Endometrium (tissue), 2 donors: ENCODE data around the gene JSRP1.

Experiments
- FAIRE-seq: peaks from 2 replicates; lab custom pipeline; 2012; peaks lifted over from hg19 to GRCh38; lab: Jason Lieb, UNC
- donor health status: control.
- donor health status: control.

JSRP1 gene

DNA sequence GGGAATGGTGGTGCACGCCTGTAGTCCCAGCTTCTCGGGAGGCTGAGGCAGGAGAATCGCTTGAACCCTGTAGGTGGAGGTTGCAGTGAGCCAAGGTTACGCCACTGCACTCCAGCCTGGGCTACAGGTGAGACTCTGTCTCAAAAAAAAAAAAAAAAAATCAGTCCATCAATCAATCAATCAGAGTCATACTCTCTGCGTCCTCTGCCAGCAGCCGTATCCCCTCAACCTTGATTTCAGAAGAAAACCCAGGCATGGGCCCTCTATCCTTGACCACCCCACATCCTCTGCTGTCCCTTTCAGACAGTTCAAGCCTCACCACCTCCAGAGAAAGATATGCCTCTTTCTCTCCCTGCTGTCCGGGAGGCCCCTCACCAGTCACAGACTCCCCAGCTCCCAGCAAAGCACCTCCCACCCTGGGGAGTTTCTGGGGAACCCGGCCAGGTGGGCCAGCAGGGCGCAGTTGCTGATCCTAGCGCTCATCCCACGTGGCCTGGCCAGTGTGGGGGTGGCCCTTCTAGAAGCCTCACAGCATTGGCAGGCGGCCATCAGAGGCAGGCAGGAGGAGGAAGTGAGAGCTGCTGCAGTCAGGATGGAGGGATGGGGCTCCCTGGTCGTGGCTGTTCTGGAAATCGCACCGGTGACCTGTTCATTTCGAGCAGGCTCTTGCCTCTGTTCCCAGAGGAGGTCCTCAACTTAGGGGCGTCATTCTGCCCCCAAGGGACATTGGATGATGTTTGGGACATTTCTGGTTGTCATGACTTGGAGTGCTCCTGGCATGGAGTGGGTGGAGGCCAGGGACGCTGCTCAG, 10.2 kb upstream of the JSRP1 start:
- FAIRE-seq: no peak

DNA sequence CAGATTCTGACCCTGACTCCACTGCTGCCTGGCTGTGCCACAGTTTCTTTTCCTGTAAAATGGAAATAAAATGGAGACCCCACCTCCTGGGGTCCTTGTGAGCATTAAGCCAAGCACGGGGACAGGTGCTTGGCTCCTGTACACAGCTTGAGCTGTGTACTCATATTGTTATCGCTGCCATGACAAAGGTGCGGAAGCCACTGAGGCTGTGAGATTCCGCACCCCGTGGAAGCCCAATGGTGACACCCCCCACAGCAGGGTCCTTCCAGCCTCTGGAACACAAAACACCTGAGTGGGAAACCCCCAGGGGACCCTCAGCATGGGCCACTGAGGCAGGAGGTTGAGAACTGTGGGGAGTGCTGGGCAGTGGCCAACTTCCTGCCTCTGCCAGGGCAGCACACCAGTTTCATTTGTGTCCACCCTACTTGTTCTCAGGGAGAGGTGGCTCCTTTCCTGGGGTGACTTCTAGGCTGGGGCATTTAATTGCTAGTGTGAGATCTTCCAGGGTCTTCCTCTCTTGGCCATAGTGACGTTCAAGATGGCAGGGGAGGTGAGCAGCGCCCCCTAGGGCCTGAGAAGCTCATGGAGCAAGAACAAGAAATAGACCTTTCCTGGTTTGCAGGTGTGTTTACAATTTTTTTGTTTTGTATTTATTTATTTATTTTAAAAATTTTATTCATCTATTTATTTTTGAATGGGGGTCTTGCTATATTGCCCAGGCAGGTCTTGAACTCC, 5.4 kb upstream of the JSRP1 start:
- FAIRE-seq: no peak

DNA sequence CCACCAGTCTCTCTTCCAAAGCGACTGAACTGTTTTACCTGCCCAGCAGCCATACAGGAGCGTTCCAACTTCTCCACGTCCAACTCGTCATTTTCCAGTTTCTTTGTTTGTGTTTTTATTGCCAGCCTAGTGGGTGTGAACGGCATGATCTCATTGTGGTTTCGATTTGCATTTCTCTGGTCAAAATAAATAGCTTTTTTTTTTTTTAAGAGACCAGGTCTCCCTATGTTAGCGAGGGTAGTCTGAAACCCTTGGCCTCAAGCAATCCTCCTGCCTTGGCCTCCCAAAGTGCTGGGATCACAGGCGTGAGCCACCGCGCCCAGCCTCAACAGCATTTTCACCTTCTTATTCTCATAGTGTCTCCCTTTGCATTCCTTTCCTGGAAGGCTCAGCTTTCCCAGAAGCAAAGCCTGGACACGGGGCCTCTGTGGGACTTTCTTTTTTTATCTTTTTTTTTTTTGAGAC, 4.2 kb upstream of the JSRP1 start:
- no peak for FAIRE-seq

DNA sequence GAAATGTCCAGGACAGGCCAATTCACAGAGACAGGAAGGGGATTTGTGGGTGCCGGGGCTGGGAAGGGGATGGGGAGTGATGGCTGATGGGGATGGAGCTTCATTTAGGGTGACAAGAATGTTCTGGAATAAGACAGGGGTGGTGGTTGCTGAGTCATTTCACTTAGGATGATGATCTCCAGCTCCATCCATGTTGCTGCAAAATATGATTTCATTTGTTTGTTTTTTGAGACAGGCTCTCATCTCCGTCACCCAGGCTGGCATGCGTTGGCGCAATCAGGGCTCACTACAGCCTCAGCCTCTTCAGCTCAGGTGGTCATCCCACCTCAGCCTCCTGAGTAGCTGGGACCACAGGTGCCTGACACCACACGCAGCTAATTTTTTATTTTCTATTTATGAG, 3.1 kb upstream of the JSRP1 start:
- no peak for FAIRE-seq

DNA sequence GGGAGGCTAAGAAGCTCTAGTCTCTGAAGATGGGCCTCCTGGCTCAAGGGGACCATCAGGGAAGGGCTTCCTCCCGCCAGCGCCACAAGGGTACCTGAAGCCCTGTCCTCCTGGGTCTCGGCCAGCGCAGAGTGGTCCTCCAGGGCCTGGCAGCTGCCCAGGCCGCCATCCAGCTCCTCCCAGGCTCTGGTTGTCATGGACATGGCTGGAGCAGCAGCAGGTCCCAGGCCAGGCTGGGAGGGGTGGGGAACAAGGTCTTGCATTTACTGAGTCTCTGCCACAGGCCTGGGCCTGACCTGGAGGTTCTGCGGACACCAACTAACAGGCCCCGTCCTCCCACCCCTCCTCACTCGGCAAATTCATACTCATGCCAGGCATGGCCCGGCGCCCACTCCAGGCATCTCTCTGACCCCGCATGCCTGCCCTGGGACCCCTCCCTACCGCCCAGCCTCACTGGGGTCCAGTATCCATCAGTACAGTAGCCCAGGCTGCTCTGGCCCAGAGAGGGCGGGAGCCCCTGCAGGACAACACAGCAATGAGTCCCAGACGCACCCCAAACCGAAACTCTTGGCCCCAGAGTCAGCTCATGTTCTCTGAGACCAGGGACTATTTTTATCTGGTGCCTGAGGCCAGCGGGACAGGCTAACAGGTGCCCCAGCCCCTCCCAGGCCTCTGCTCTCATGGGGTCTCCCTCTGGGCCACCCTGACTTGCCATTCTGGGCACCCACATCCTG, 938 bp downstream of the JSRP1 start:
- no peak for FAIRE-seq

DNA sequence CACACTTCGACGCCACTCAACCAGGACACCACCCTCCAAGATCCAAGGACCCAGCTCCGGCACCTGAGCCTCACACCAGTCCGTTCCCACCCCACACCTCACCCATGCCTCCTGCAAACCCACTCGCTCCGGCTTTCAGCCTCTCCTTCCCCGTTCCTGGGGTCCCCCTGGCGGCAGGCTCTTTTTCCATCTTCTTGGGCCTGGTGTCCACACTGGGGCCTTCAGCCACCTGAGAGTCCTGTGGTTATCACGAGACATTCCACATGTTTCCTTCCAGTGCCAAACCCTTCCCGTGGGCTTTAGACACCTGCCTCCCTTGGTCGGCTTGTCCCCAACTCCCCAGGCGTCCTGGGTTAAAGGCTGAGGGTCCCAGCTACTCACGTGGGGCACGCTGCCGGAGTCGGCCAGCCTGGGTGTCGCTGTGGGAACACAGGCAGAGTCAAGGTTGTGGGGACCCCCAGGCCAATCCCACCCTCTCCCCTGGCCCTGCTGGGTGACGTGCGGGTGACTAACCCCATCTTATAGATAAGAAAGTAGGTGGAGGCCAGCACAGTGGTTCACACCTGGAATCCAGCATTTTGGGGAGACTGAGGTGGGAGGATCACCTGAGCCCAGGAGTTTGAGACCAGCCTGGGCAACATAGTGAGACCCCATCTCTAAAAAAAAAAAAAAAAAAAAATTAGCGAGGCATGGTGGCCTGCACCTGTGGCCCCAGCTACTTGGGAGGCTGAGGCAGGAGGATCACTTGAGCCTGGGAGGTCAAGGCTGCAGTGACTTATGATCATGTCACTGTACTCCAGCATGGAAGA, 1.9 kb downstream of the JSRP1 start:
- FAIRE-seq: no peak

DNA sequence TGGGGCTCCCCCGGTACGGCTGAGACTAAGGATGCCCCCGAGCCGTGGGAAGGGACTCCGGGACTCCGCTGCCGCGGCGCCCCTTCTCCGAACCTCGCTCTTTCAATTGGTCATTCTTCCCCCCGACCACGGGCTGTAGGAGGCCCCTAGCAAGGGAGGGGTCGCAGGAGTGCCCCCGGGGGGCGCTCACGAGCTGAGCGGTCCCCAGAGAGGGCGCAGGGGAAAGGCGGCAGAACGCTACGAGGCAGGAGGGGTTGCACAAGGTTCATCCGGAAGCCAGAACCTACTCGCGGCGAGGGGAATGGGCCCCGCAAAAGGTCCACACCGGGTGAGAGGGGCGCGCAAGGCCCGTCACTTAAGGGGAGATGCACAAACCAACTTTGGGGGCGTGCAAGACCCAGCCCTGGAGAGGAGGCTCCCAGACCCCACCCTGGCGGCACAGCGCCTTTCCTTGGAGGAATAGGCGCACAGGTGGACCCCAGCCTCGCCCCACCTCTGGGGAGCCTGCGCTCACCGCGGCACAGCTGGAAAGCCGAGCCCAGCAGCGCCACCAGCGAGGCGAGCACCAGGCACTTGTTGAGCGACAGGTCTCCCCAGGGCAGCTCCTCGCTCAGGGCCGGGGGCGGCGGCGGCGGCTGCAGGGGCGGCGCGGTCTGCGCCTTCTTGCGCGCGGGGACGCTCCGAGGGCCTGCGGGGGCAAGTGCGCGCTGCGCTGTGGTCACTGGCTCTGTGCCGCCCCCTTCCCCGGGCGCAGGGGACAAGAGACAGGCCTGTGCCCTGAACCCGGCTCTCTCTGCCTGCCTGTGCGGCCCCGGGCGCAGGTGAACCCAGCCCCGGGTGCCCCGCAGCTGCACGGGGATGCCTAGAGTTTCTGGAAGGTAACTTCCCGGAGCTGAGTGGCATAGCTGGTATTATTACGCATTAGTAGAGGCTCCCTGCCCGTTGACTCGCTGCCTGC, 2.8 kb downstream of the JSRP1 start:
- FAIRE-seq: no peak

DNA sequence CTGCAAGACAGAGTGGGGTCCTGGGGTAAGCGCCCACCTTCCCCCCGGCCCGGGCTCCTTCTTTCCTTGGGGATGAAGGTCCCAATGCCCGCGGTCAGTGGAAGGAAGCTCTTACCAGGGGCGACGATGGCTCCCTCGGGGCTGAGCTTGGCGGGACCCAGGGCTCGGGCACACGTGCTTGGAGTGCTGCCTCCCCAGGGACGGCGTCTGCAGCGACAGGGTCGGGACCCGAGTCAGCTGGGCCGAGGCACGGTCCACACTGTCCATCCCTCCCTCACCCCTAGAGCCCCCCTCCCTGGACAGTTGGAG, 3.5 kb downstream of the JSRP1 start:
- FAIRE-seq: no peak

DNA sequence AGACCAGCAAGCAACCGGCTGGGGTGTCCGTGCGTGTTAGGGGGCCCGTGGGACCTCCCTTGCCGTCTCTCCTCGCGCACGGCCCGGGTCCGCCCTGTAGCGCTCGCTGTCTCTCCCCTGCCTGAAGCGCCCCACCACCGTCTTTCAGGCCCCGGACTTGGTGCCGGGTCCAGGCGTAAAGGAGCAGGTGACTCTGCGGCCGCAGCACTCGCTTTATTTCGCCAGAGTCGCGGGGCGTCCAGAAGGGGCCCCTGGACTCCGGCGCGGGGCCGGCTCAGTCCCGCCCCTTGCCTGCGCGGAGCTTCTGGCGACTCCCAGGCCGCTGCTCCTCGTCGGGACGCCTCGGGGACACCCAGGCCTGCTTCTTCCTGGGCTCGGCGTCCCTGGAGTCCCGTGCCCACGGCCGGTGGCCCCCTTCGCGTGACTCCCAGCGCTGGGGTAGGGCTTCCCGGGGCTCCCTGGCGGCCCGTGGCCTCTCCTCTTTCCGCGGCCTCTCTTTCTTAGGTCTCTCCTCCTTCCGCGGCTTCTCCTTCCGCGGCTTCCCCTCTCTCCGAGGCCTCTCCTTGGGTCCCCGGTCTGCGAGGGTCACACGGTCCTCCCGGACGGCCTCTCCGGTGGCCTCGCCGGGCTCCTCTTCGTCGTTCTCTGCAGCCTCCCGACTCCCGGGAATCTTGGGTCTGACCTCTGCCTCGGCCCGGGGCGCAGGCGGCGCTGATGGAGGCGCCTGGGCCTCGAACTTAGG, 4.0 kb downstream of the JSRP1 start:
- FAIRE-seq: no peak

DNA sequence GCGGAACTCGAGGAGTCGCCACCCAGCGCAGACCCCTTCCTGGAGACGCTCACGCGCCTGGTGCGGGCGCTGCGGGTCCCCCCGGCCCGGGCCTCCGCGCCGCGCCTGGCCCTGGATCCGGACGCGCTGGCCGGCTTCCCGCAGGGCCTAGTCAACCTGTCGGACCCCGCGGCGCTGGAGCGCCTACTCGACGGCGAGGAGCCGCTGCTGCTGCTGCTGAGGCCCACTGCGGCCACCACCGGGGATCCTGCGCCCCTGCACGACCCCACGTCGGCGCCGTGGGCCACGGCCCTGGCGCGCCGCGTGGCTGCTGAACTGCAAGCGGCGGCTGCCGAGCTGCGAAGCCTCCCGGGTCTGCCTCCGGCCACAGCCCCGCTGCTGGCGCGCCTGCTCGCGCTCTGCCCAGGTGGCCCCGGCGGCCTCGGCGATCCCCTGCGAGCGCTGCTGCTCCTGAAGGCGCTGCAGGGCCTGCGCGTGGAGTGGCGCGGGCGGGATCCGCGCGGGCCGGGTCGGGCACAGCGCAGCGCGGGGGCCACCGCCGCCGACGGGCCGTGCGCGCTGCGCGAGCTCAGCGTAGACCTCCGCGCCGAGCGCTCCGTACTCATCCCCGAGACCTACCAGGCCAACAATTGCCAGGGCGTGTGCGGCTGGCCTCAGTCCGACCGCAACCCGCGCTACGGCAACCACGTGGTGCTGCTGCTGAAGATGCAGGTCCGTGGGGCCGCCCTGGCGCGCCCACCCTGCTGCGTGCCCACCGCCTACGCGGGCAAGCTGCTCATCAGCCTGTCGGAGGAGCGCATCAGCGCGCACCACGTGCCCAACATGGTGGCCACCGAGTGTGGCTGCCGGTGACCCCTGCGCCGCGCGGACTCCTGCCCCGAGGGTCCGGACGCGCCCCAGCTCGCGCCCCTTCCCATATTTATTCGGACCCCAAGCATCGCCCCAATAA, 4.8 kb downstream of the JSRP1 start:
- FAIRE-seq: no peak

DNA sequence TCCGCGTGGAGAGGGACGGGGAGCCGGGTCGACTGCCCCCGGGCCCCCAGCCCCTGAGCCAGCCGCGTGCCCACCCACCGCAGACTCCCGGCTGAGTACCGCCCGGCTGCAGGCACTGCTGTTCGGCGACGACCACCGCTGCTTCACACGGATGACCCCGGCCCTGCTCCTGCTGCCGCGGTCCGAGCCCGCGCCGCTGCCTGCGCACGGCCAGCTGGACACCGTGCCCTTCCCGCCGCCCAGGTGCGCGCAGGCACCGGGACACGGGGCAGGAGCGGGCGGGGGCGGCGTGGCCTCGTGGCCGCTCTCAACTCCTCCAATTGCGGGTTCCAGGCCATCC, 5.5 kb downstream of the JSRP1 start:
- FAIRE-seq: no peak

DNA sequence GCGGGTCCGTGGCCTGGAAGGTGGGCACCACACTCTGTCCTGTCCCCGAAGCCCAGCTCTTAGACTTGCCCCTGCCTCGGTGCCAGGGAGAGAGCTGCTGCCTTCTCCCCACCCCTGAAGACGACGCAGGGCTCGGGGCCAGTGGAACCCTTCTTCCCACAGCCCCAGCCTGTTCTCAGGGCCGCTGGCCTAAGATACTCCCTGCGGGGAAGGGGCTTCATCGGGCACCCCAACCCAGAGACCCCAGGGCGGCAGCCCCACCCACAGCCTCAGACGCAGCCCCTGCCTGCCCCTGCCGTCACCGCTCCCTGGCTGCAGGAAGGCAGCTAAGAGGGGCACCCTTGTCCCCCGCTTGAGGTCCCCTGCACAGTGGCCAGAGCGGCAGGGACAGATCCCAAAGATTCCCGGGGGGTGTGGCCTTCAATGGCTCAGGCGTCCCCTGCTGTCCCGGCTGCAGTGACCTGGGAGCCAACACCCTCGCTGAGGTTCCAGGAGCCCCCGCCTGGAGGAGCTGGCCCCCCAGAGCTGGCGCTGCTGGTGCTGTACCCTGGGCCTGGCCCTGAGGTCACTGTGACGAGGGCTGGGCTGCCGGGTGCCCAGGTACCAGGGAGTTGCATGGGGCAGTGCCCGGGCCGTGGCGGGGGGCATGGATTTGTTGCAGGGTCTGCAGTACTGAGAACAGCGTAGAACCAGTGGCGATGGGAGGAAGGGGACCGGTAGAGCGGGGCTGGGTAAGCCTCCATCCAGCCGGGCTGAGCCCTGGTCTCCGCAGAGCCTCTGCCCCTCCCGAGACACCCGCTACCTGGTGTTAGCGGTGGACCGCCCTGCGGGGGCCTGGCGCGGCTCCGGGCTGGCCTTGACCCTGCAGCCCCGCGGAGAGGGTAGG, 6.1 kb downstream of the JSRP1 start:
- no peak for FAIRE-seq

DNA sequence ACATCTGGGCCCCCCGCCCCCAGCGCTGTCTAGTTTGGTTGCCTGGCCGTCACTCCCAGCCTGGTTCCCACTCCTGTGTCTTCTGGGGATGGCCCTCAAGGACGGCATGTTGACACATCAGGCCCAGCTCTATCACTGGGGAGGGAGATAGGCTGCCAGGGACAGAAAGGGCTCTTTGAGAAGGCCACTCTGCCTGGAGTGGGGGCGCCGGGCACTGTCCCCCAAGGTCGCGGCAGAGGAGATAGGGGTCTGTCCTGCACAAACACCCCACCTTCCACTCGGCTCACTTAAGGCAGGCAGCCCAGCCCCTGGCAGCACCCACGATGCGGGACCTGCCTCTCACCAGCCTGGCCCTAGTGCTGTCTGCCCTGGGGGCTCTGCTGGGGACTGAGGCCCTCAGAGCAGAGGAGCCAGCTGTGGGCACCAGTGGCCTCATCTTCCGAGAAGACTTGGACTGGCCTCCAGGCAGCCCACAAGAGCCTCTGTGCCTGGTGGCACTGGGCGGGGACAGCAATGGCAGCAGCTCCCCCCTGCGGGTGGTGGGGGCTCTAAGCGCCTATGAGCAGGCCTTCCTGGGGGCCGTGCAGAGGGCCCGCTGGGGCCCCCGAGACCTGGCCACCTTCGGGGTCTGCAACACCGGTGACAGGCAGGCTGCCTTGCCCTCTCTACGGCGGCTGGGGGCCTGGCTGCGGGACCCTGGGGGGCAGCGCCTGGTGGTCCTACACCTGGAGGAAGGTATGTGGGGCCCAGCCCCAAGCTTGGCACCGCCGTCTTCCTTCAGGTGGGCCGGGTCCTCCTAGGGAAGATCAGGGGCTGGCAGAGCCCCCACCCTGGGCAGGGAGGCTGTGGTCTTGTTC, 7.0 kb downstream of the JSRP1 start, which contains the start of gene AMH:
Gene AMH (plus strand): TSS at position 314 of the 857 bp plus-strand sequence. CDS start 10 bp downstream, at position 324.
- no peak for FAIRE-seq

DNA sequence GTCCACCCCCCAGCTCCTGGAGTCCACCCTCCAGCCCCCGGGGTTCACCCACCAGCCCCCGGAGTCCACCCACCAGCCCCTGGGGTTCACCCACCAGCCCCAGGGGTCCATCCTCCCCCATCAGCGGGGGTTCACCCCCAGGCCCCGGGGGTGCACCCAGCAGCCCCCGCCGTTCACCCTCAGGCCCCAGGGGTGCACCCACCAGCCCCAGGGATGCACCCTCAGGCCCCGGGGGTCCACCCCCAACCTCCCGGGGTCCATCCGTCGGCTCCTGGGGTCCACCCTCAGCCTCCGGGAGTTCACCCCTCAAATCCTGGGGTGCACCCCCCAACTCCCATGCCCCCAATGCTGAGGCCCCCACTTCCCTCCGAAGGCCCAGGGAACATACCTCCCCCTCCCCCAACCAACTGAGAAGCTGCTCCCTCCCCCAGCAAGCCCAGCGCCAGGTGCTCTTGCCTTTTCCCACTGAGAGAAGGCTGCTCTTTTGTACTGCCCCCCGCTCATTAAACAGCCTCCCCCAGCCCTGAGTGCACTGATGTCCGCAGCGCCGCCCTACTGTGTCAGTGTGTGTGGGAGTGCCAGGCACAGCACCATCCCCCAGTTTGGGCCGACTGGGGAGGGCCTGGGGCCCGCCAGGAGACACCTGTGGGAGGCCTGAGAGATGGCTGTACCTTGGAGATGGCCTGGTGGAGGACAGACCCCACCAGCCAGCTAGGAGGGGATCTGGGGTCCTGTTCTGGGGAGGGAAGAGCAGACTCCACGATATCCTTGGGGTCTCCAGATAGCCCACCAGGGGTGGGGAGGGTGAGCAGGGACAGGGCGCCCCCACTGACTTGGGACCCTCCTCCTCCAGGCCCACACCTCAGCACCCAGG, 7.8 kb downstream of the JSRP1 start:
- no peak for FAIRE-seq

DNA sequence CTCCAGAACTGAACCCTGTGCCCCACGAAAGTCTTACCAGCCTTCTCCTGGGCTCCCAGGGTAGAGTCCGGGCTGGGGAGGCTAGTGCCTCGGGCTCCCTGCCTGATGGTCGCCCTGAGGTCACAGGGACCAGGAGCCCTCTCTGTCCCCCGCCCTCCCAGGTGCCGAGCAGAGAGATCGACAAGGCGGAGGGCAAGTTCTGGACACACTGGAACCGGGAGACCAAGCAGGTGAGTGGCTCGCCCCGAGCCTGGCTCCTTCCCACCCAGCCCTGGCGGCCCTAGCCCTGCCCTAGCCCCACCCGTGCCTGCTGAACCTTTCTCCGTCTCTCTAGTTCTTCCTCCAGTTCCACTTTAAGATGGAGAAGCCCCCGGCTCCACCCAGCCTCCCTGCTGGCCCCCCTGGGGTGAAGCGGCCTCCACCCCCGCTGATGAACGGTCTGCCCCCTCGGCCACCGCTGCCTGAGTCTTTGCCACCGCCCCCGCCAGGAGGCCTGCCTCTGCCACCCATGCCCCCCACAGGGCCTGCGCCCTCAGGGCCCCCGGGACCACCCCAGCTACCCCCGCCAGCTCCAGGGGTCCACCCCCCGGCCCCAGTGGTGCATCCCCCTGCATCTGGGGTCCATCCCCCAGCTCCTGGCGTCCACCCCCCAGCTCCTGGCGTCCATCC, 8.7 kb downstream of the JSRP1 start:
- FAIRE-seq: no peak
